ENCODE data around the gene BBS9.

DNA sequence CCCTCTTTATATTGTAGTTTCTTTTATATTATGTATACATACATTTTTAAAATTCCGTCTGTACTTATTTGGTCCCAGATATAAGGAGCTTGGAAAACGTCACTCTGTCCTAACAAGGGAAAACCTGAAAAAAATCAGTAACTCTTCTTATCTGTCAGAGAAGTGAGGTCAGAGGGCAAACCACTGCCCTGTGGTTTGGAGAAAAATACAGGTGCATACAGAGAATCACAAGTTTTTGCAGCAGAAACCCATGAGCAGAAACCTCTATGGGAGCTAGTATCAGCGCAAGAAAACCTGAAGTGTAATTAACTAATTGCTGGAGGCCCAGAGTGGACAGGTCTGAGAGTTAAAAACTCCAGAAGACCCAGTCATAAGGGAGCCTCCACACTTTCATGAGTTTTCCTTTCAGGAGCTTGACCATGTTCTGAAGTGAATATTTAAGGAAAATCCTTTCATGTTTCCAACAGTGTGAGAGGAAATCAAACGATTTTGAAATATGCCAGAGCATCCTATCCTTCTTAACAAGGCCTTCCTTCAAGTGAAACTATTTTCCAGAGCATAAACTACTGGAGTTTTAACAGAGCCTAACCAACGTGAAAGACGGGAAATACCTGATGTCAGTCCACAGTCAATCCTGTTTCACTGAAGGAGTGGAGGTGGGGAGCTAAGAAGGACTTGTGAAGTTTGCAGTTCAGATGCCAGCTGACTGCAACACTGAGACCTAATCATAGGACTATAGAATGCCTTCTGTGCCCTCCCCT lies 485.2 kb downstream of the BBS9 start:
- TF ChIP-seq, protein P1, sequence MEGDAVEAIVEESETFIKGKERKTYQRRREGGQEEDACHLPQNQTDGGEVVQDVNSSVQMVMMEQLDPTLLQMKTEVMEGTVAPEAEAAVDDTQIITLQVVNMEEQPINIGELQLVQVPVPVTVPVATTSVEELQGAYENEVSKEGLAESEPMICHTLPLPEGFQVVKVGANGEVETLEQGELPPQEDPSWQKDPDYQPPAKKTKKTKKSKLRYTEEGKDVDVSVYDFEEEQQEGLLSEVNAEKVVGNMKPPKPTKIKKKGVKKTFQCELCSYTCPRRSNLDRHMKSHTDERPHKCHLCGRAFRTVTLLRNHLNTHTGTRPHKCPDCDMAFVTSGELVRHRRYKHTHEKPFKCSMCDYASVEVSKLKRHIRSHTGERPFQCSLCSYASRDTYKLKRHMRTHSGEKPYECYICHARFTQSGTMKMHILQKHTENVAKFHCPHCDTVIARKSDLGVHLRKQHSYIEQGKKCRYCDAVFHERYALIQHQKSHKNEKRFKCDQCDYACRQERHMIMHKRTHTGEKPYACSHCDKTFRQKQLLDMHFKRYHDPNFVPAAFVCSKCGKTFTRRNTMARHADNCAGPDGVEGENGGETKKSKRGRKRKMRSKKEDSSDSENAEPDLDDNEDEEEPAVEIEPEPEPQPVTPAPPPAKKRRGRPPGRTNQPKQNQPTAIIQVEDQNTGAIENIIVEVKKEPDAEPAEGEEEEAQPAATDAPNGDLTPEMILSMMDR (IDR thresholded peaks at IDR 0.05): no peak
- no peak for TF ChIP-seq EP300 (IDR thresholded peaks at IDR 0.05)

Data from tibial nerve (tissue), 4 donors.